IMR-90 (cell line): ENCODE measurements around the gene OCEL1. TPM values are rescaled to one million over a fixed set of nuclear protein-coding genes. Genes with fewer than 3 reads are reported as not detected.

ENCODE experiments used
- ATAC-seq: fragments of 200-7000 bp; cut with Tn5 transposase; 2 replicates; pipeline ENCODE4 v1.9.1; 2020; ENCODE audit warnings: low read depth, mild to moderate bottlenecking, moderate library complexity
- BruUV-seq: library from RNA; stranded (reverse); fragments of 400-500 nt; replicated peaks from 2 replicates; lab custom pipeline; 2021; lab: Mats Ljungman, UMichigan
- CTCF ChIA-PET: fragments of 300-600 bp; formaldehyde crosslinking; extraction: SDS; loops from one replicate; lab custom pipeline; 2021; ENCODE audit warnings: antibody characterized with exemption; lab: Yijun Ruan, JAX
- POLR2A ChIA-PET: fragments of 300-600 bp; sonication (Branson Sonifier 250); formaldehyde crosslinking; loops from one replicate; lab custom pipeline; 2022; ENCODE audit warnings: antibody characterized with exemption; ENCODE audit not compliant: unreplicated experiment; lab: Charles Lee
- DNase-seq: peaks from one replicate; pipeline ENCODE4 v3.0.0; 2013
- H2AFZ ChIP-seq: replicated peaks from 2 replicates; pipeline ENCODE3; 2013; ENCODE audit warnings: low read length, mild to moderate bottlenecking; ENCODE audit not compliant: poor library complexity
- H2AK5ac ChIP-seq: 2 replicates; pipeline ENCODE4 v1.6.1; 2013; ENCODE audit warnings: low read depth, low read length, inconsistent platforms
- H2AK9ac ChIP-seq: replicated peaks from 2 replicates; pipeline ENCODE3; 2013; ENCODE audit warnings: mild to moderate bottlenecking, low read depth, low read length, moderate library complexity; ENCODE audit not compliant: poor library complexity
- H2BK120ac ChIP-seq: 2 replicates; pipeline ENCODE4 v1.6.1; 2013; ENCODE audit warnings: low read depth, low read length, inconsistent platforms
- H2BK15ac ChIP-seq: 3 replicates; pipeline ENCODE4 v1.6.1; 2013; ENCODE audit warnings: low read depth, low read length, inconsistent platforms
- H2BK20ac ChIP-seq: 2 replicates; pipeline ENCODE4 v1.6.1; 2013; ENCODE audit warnings: low read depth, mild to moderate bottlenecking, inconsistent platforms, low read length, moderate library complexity
- H2BK5ac ChIP-seq: 2 replicates; pipeline ENCODE4 v1.6.1; 2013; ENCODE audit warnings: mild to moderate bottlenecking, low read depth, low read length, inconsistent platforms; ENCODE audit not compliant: poor library complexity, severe bottlenecking
- H3K14ac ChIP-seq: replicated peaks from 2 replicates; pipeline ENCODE4 v1.6.1; 2013; ENCODE audit warnings: low read depth, low read length, inconsistent platforms
- H3K18ac ChIP-seq: 2 replicates; pipeline ENCODE4 v1.6.1; 2013; ENCODE audit warnings: low read depth, low read length, control low read depth
- H3K23ac ChIP-seq: 2 replicates; pipeline ENCODE4 v1.6.1; 2013; ENCODE audit warnings: low read depth, low read length, inconsistent platforms
- H3K27ac ChIP-seq: 2 replicates; pipeline ENCODE4 v1.5.1; 2013; ENCODE audit warnings: mild to moderate bottlenecking, control low read depth, low read length; ENCODE audit not compliant: insufficient read depth
- H3K27me3 ChIP-seq: 2 replicates; pipeline ENCODE4 v1.6.1; 2013; ENCODE audit warnings: low read length; ENCODE audit not compliant: control insufficient read depth, insufficient read depth
- H3K36me3 ChIP-seq: 2 replicates; pipeline ENCODE4 v1.6.1; 2013; ENCODE audit warnings: low read length, mixed read lengths; ENCODE audit not compliant: control insufficient read depth, insufficient read depth
- H3K4ac ChIP-seq: 2 replicates; pipeline ENCODE4 v1.6.1; 2013; ENCODE audit warnings: low read depth, low read length, inconsistent platforms
- H3K4me1 ChIP-seq: 2 replicates; pipeline ENCODE4 v1.6.1; 2013; ENCODE audit warnings: low read length, mixed read lengths; ENCODE audit not compliant: control insufficient read depth, insufficient read depth
- H3K4me2 ChIP-seq: 2 replicates; pipeline ENCODE4 v1.6.1; 2013; ENCODE audit warnings: low read depth, mild to moderate bottlenecking, control low read depth, low read length, moderate library complexity
- H3K4me3 ChIP-seq: 2 replicates; pipeline ENCODE4 v1.5.1; 2013; ENCODE audit warnings: low read depth, mild to moderate bottlenecking, control low read depth, low read length, moderate library complexity; ENCODE audit not compliant: insufficient read depth
- H3K56ac ChIP-seq: 2 replicates; pipeline ENCODE4 v1.6.1; 2013; ENCODE audit warnings: low read length, inconsistent platforms; ENCODE audit not compliant: insufficient read depth; ENCODE audit errors: extremely low read depth
- H3K79me1 ChIP-seq, 2 experiments: 2 replicates each; pipeline ENCODE4 v1.6.1; 2013; ENCODE audit warnings: low read length in 2 of 2, inconsistent platforms in 1 of 2, low read depth in 1 of 2
- H3K9ac ChIP-seq: 2 replicates; pipeline ENCODE4 v1.6.1; 2013; ENCODE audit warnings: low read depth, low read length, control low read depth
- H3K9me1 ChIP-seq: 2 replicates; pipeline ENCODE4 v1.6.1; 2013; ENCODE audit warnings: low read length, inconsistent platforms; ENCODE audit not compliant: insufficient read depth
- H3K9me3 ChIP-seq: 2 replicates; pipeline ENCODE4 v1.6.1; 2013; ENCODE audit warnings: low read length; ENCODE audit not compliant: control insufficient read depth, insufficient read depth
- H4K20me1 ChIP-seq: 2 replicates; pipeline ENCODE4 v1.6.1; 2013; ENCODE audit warnings: low read length, inconsistent platforms; ENCODE audit not compliant: insufficient read depth
- H4K5ac ChIP-seq: 2 replicates; pipeline ENCODE4 v1.6.1; 2013; ENCODE audit warnings: mild to moderate bottlenecking, low read depth, low read length, control low read depth
- H4K8ac ChIP-seq, 2 experiments: 2 replicates each; pipeline ENCODE4 v1.6.1; 2013; ENCODE audit warnings: low read depth in 2 of 2, low read length in 2 of 2, control low read depth in 1 of 2, inconsistent platforms in 1 of 2
- H4K91ac ChIP-seq: 2 replicates; pipeline ENCODE4 v1.6.1; 2013; ENCODE audit warnings: low read depth, low read length, inconsistent platforms; ENCODE audit not compliant: insufficient read depth
- CEBPB ChIP-seq: IDR thresholded peaks from 2 replicates; pipeline ENCODE4 v1.6.1; 2012; ENCODE audit warnings: low read depth, low read length, improper control_type of control experiment
- CTCF ChIP-seq: conservative IDR thresholded peaks from 2 replicates; pipeline ENCODE4 v1.5.1; 2012; ENCODE audit warnings: mild to moderate bottlenecking, low read depth, low read length, improper control_type of control experiment
- FOS ChIP-seq: fragments of 150-350 bp; IDR thresholded peaks from 2 replicates; pipeline ENCODE4 v1.6.1; 2016; ENCODE audit warnings: low read depth, low read length
- MAFK ChIP-seq: IDR thresholded peaks from 2 replicates; pipeline ENCODE4 v1.6.1; 2012; ENCODE audit warnings: low read depth, low read length, improper control_type of control experiment
- POLR2A ChIP-seq: IDR thresholded peaks from 2 replicates; pipeline ENCODE4 v1.6.1; 2012; ENCODE audit warnings: mild to moderate bottlenecking, low read depth, low read length
- RCOR1 ChIP-seq: IDR thresholded peaks from 2 replicates; pipeline ENCODE4 v1.6.1; 2012; ENCODE audit warnings: mild to moderate bottlenecking, low read length, improper control_type of control experiment; ENCODE audit not compliant: insufficient replicate concordance
- RFX5 ChIP-seq: IDR thresholded peaks from 2 replicates; pipeline ENCODE4 v1.8.0; 2012; ENCODE audit warnings: low read depth, mild to moderate bottlenecking, low read length, moderate library complexity
- WGBS, 2 experiments: methylation state at CpG; one replicate each; pipeline versions ENCODE4 v1.1.5 to v1.1.7; 2013; ENCODE audit warnings: missing lambda C conversion rate in 2 of 2; ENCODE audit not compliant: insufficient read length in 1 of 2; ENCODE audit errors: extremely low coverage in 2 of 2; 5-methylcytosine and 5-hydroxymethylcytosine counted together
- dilution Hi-C: fragments of 300-500 bp; cut with HindIII; formaldehyde crosslinking; loops from one replicate; pipeline ENCODE4 v1.14.3; 2018; ENCODE audit warnings: low sequenced_read_pairs; ENCODE audit not compliant: unreplicated experiment
- in situ Hi-C: fragments of 300-500 bp; cut with MboI; formaldehyde crosslinking; loops from 3 replicates; pipeline ENCODE4 v1.14.3; 2019; ENCODE audit warnings: low sequenced_read_pairs, inconsistent platforms, mixed read lengths
- intact Hi-C: fragments of 100-400 bp; cut with micrococcal nuclease; formaldehyde crosslinking; loops from 2 replicates; pipeline ENCODE4 v1.10.0; 2022
- polyA plus RNA-seq, 3 experiments: library from polyadenylated mRNA; depleted of rRNA; stranded (reverse); fragments of >200 nt; gene quantifications; 2 replicates each; pipeline ENCODE4 v1.2.3, GENCODE V29; 2012; ENCODE audit warnings: low replicate concordance in 1 of 3
- total RNA-seq: library from RNA; depleted of rRNA; stranded (reverse); fragments of >200 nt; gene quantifications from 2 replicates; pipeline ENCODE4 v1.2.3, GENCODE V29; 2012

OCEL1 gene
- total and polyA plus RNA-seq, 2 of the 4 experiments (the other 2 are of a cell fraction): 1.1 to 7.2 TPM

- no peak for DNase-seq
- no peaks in the 10 kb centered on the region for H3K27me3 ChIP-seq
- POLR2A ChIA-PET: no interaction called here
Measured at GRCh38 chr19:17248011-17248776, 22.2 kb downstream of the OCEL1 start.

More at GRCh38 chr19:17248011-17248776, 22.2 kb downstream of the OCEL1 start:
- no peak overlapping the region for H4K5ac ChIP-seq
- no peak overlapping the region for H3K9ac ChIP-seq
- H2BK5ac ChIP-seq: no peak overlapping the region
- no peak overlapping the region for H3K56ac ChIP-seq
- H2AK9ac ChIP-seq: peak overlapping the region; percentile 84
- no peak overlapping the region for H2AK5ac ChIP-seq
- BruUV-seq: no TSS peak
- 0 out of 2 replicates have a peak, but pooled peaks cover 2% of the 10 kb centered on the region for H3K9me1 ChIP-seq
- in situ Hi-C loops: no loop called here
- peaks cover 8% of the 10 kb centered on the region; the same call in 1 of the 2 replicates for H4K20me1 ChIP-seq
- peak overlapping the region; percentile 26 for H2AFZ ChIP-seq
- no peaks in the 10 kb centered on the region for H3K36me3 ChIP-seq
- dilution Hi-C loops: no loop called here
- no peak overlapping the region for H2BK20ac ChIP-seq
- H2BK15ac ChIP-seq: no peak overlapping the region
- H3K14ac ChIP-seq: no peak overlapping the region
- H3K27ac ChIP-seq: no peak overlapping the region
- H3K9me3 ChIP-seq: no peaks in the 10 kb centered on the region
- no peak overlapping the region for H4K8ac ChIP-seq
- 80% methylated on average over 9 of the region's 21 CpGs; no CpG with 5 or more reads in 1 of the 2 experiments for WGBS, 2 experiments
- ATAC-seq: no peak
- no peak overlapping the region for H3K18ac ChIP-seq
- CTCF ChIA-PET: no interaction called here
- H3K23ac ChIP-seq: no peak overlapping the region
- H3K79me1 ChIP-seq: peaks cover 0 to 21% of the 10 kb centered on the region in 2 experiments; a peak in 2 of 4 replicates
- TF ChIP-seq POLR2A: no peak
- no peak for TF ChIP-seq MAFK
- no peak for TF ChIP-seq RCOR1
- TF ChIP-seq RFX5: no peak
- no peak for TF ChIP-seq CEBPB
- no peak for TF ChIP-seq FOS
- TF ChIP-seq CTCF: no peak
- intact Hi-C loops: no loop called here
- no peak overlapping the region for H4K91ac ChIP-seq
- H3K4me2 ChIP-seq: no peak overlapping the region
- H3K4me3 ChIP-seq: no peak overlapping the region
- H3K4ac ChIP-seq: peak overlapping the region; percentile 9; the same call in 1 of the 2 replicates
- no peak overlapping the region for H2BK120ac ChIP-seq
- peaks cover 8% of the 10 kb centered on the region for H3K4me1 ChIP-seq
